HepG2 (cell line): ENCODE results near the gene INTS6. TPM values are rescaled to one million over a fixed set of nuclear protein-coding genes. Genes with fewer than 3 reads are reported as not detected.

Source experiments
- ATAC-seq: fragments of 200-7000 bp; cut with Tn5 transposase; 3 replicates; pipeline ENCODE4 v1.9.1; 2020; ENCODE audit warnings: mild to moderate bottlenecking, moderate library complexity
- BruUV-seq: library from RNA; stranded (reverse); fragments of 400-500 nt; replicated peaks from 2 replicates; lab custom pipeline; 2021; lab: Mats Ljungman, UMichigan
- CTCF ChIA-PET: fragments of 300-600 bp; formaldehyde crosslinking; extraction: SDS; loops from one replicate; lab custom pipeline; 2021; ENCODE audit warnings: low total read pairs, inconsistent platforms, low intra/inter-chr PET ratio; lab: Yijun Ruan, JAX
- POLR2A ChIA-PET: fragments of 350-600 bp; sonication (Branson Sonifier 250); formaldehyde crosslinking; loops from one replicate; lab custom pipeline; 2020; ENCODE audit warnings: antibody characterized with exemption, inconsistent platforms; lab: Yijun Ruan, JAX
- DNase-seq: peaks from one replicate; pipeline ENCODE4 v3.0.0-alpha.2; 2015; ENCODE audit warnings: low spot score
- FAIRE-seq: peaks from 3 replicates; lab custom pipeline; 2011; peaks lifted over from hg19 to GRCh38; lab: Jason Lieb, UNC
- H2AFZ ChIP-seq: one replicate; pipeline ENCODE4 v1.6.1; 2011; ENCODE audit warnings: low read length, inconsistent platforms
- H3K27ac ChIP-seq: fragments of 300-600 bp; 3 replicates; pipeline ENCODE4 v1.8.0; 2011; ENCODE audit warnings: mixed run types, mild to moderate bottlenecking, mixed read lengths, low read length, inconsistent platforms; ENCODE audit not compliant: insufficient read depth; ENCODE audit errors: extremely low read length
- H3K27me3 ChIP-seq, 2 experiments: fragments of 200-600 bp in 1 of 2; 2 replicates in 1 of 2; 3 replicates in 1 of 2; pipeline versions ENCODE4 v1.6.0 to v1.8.0; 2011; ENCODE audit warnings: low read length in 2 of 2, mild to moderate bottlenecking in 2 of 2, moderate library complexity in 2 of 2, inconsistent platforms in 1 of 2; ENCODE audit not compliant: insufficient read depth in 2 of 2, control insufficient read depth in 1 of 2
- H3K36me3 ChIP-seq, 2 experiments: fragments of 200-600 bp in 1 of 2; replicated peaks in 1 of 2; 2 replicates in 1 of 2; 3 replicates in 1 of 2; pipeline versions ENCODE4 v1.5.1 to v1.8.0; 2011; ENCODE audit warnings: low read length in 2 of 2, inconsistent platforms in 1 of 2; ENCODE audit not compliant: insufficient read depth in 2 of 2, control insufficient read depth in 1 of 2
- H3K4me1 ChIP-seq: 2 replicates; pipeline ENCODE4 v1.5.1; 2012; ENCODE audit warnings: low read length, inconsistent platforms; ENCODE audit not compliant: insufficient read depth
- H3K4me2 ChIP-seq: 2 replicates; pipeline ENCODE4 v1.6.0; 2011; ENCODE audit warnings: low read depth, low read length, inconsistent platforms
- H3K4me3 ChIP-seq, 3 experiments: fragments of 200-600 bp in 1 of 3; sonication (generic), shearing (Covaris generic) in 1 of 3; replicated peaks in 1 of 3; 2 replicates each; pipeline ENCODE4 v1.5.1; 2011 to 2016; ENCODE audit warnings: low read length in 3 of 3, inconsistent platforms in 2 of 3, low read depth in 2 of 3, mild to moderate bottlenecking in 2 of 3, control low read depth in 1 of 3, mixed read lengths in 1 of 3; ENCODE audit not compliant: insufficient read depth in 1 of 3
- H3K79me2 ChIP-seq: one replicate; pipeline ENCODE4 v1.6.1; 2011; ENCODE audit warnings: low read length, inconsistent platforms; ENCODE audit not compliant: insufficient read depth
- H3K9ac ChIP-seq: 2 replicates; pipeline ENCODE4 v1.6.0; 2011; ENCODE audit warnings: mild to moderate bottlenecking, low read depth, low read length, inconsistent platforms; ENCODE audit not compliant: insufficient read depth
- H3K9me3 ChIP-seq: 2 replicates; pipeline ENCODE4 v1.5.1; 2012; ENCODE audit warnings: mild to moderate bottlenecking, low read length
- H4K20me1 ChIP-seq: 2 replicates; pipeline ENCODE4 v1.6.0; 2011; ENCODE audit warnings: inconsistent platforms, mild to moderate bottlenecking, low read length, moderate library complexity; ENCODE audit not compliant: insufficient read depth
- FOXK1 ChIP-seq: sonication (generic); formaldehyde crosslinking; IDR thresholded peaks from 2 replicates; pipeline ENCODE4 v1.4.0; 2020; ENCODE audit warnings: low read depth, missing genetic modification reagents, borderline replicate concordance
- FOXP1 ChIP-seq, 2 experiments: fragments of 450-650 bp in 1 of 2; IDR thresholded peaks; 2 replicates each; pipeline ENCODE4 v1.6.1; 2017 to 2018; ENCODE audit warnings: antibody characterized with exemption in 1 of 2
- HNF4A ChIP-seq: sonication (generic); formaldehyde crosslinking; IDR thresholded peaks from 2 replicates; pipeline ENCODE4 v1.4.0; 2020; ENCODE audit warnings: missing genetic modification reagents
- MXD1 ChIP-seq: sonication (generic); formaldehyde crosslinking; IDR thresholded peaks from 2 replicates; pipeline ENCODE4 v1.4.0; 2020; ENCODE audit warnings: mild to moderate bottlenecking, missing genetic modification reagents
- NFKB2 ChIP-seq: sonication (generic); formaldehyde crosslinking; IDR thresholded peaks from 2 replicates; pipeline ENCODE4 v1.4.0; 2020; ENCODE audit warnings: missing genetic modification reagents, borderline replicate concordance
- NR2F6 ChIP-seq, 2 experiments: IDR thresholded peaks; 2 replicates each; pipeline ENCODE4 v1.6.1; 2016; ENCODE audit warnings: antibody characterized with exemption in 1 of 2, mild to moderate bottlenecking in 1 of 2
- SNAI1 ChIP-seq: sonication (generic); formaldehyde crosslinking; IDR thresholded peaks from 2 replicates; pipeline ENCODE4 v1.5.0; 2020; ENCODE audit warnings: mild to moderate bottlenecking, missing genetic modification reagents, borderline replicate concordance
- SNRNP70 ChIP-seq: fragments of 200-400 bp; formaldehyde crosslinking; IDR thresholded peaks from 2 replicates; pipeline ENCODE4 v1.6.1; 2017; ENCODE audit warnings: mild to moderate bottlenecking, low read depth, low read length, moderate library complexity
- XBP1 ChIP-seq: sonication (generic); formaldehyde crosslinking; IDR thresholded peaks from 2 replicates; pipeline ENCODE4 v1.5.0; 2020; ENCODE audit warnings: missing genetic modification reagents
- ZBTB34 ChIP-seq: sonication (generic); formaldehyde crosslinking; IDR thresholded peaks from 2 replicates; pipeline ENCODE4 v1.8.0; 2022; ENCODE audit warnings: mild to moderate bottlenecking, missing genetic modification reagents
- ZBTB7A ChIP-seq: sonication (generic); formaldehyde crosslinking; IDR thresholded peaks from 2 replicates; pipeline ENCODE4 v1.8.0; 2022; ENCODE audit warnings: mild to moderate bottlenecking, missing genetic modification reagents
- ZC3H13 ChIP-seq: sonication (generic); formaldehyde crosslinking; IDR thresholded peaks from 2 replicates; pipeline ENCODE4 v1.8.1; 2023; ENCODE audit warnings: mild to moderate bottlenecking, missing genetic modification reagents, moderate library complexity
- ZNF20 ChIP-seq: sonication (generic); formaldehyde crosslinking; IDR thresholded peaks from 2 replicates; pipeline ENCODE4 v1.4.0; 2020; ENCODE audit warnings: mild to moderate bottlenecking, moderate library complexity, missing genetic modification reagents
- ZNF30 ChIP-seq: sonication (generic); formaldehyde crosslinking; IDR thresholded peaks from 2 replicates; pipeline ENCODE4 v1.5.0; 2020; ENCODE audit warnings: mild to moderate bottlenecking, missing genetic modification reagents
- ZNF337 ChIP-seq: sonication (generic); formaldehyde crosslinking; IDR thresholded peaks from 2 replicates; pipeline ENCODE4 v1.5.1; 2020; ENCODE audit warnings: missing genetic modification reagents, low read depth, mild to moderate bottlenecking, borderline replicate concordance
- ZNF510 ChIP-seq: sonication (generic); formaldehyde crosslinking; IDR thresholded peaks from 2 replicates; pipeline ENCODE4 v1.4.0; 2020; ENCODE audit warnings: low read depth, mild to moderate bottlenecking, missing genetic modification reagents
- ZNF570 ChIP-seq: sonication (generic); formaldehyde crosslinking; IDR thresholded peaks from 2 replicates; pipeline ENCODE4 v1.4.0; 2020; ENCODE audit warnings: mild to moderate bottlenecking, missing genetic modification reagents, borderline replicate concordance
- ZNF703 ChIP-seq: sonication (generic); formaldehyde crosslinking; IDR thresholded peaks from 2 replicates; pipeline ENCODE4 v1.5.1; 2020; ENCODE audit warnings: missing genetic modification reagents, mild to moderate bottlenecking, moderate library complexity, borderline replicate concordance
- ZNF878 ChIP-seq: sonication (generic); formaldehyde crosslinking; IDR thresholded peaks from 2 replicates; pipeline ENCODE4 v1.8.1; 2023; ENCODE audit warnings: mild to moderate bottlenecking, missing genetic modification reagents, moderate library complexity
- ZSCAN30 ChIP-seq: sonication (generic); formaldehyde crosslinking; IDR thresholded peaks from 2 replicates; pipeline ENCODE4 v1.5.0; 2020; ENCODE audit warnings: mild to moderate bottlenecking, missing genetic modification reagents
- in situ Hi-C: cut with HindIII; loops from 2 replicates; pipeline ENCODE4 v1.10.0; 2017; ENCODE audit warnings: low pct_unique_long_range_greater_than_20kb; ENCODE audit not compliant: extremely low pct_ligation_motif_present
- intact Hi-C: fragments of 100-400 bp; cut with micrococcal nuclease; formaldehyde crosslinking; loops from one replicate; pipeline ENCODE4 v1.10.0; 2022; ENCODE audit not compliant: unreplicated experiment
- polyA plus RNA-seq, 8 experiments: library from polyadenylated mRNA; depleted of rRNA in 3 of 8; stranded (reverse) in 7 of 8; unstranded in 1 of 8; fragments of >200 nt; fragmentation: Illumina TruSeq in 4 of 8; extraction: Trizol in 4 of 8; gene quantifications; 2 replicates each; pipeline versions ENCODE4 v1.2.1 to v1.2.3, GENCODE V29; 2011 to 2016; ENCODE audit warnings: low read depth in 4 of 8, missing spikeins in 1 of 8, mixed read lengths in 1 of 8; ENCODE audit not compliant: insufficient read depth in 1 of 8
- total RNA-seq, 5 experiments: library from RNA; depleted of rRNA; stranded (reverse); fragments of >200 nt; fragmentation: Illumina TruSeq; extraction: Trizol; gene quantifications; 2 replicates each; pipeline ENCODE4 v1.2.3, GENCODE V29; 2016; ENCODE audit warnings: low read depth in 1 of 5

INTS6 gene
- total and polyA plus RNA-seq, 2 of the 13 experiments (the other 11 are each of a cell fraction or from before 2014, with no cell fraction given), result 27.9 to 38.4 TPM

- in situ Hi-C loops (no loop called here), intact Hi-C loops (no loop called here)
- no peaks in the 10 kb centered on the region for H3K9me3 ChIP-seq
- no peaks in the 10 kb centered on the region for H3K27me3 ChIP-seq
- ATAC-seq (no peak), FAIRE-seq (no peak), DNase-seq (no peak)
- H4K20me1 ChIP-seq, result peaks cover 62% of the 10 kb centered on the region
- no peak overlapping the region for H3K4me3 ChIP-seq
- H3K36me3 ChIP-seq, result peaks cover 2 to 13% of the 10 kb centered on the region in 2 experiments; a peak in 3 of 5 replicates
- TF ChIP-seq ZBTB34 (CRISPR knock-in tag), result no peak
- TF ChIP-seq SNAI1 (CRISPR knock-in tag), result no peak
- TF ChIP-seq FOXP1 (IDR thresholded peaks at IDR 0.05), result no peak
- TF ChIP-seq FOXP1 (CRISPR knock-in tag; IDR thresholded peaks at IDR 0.05), result no peak
- no peak for TF ChIP-seq HNF4A
- TF ChIP-seq FOXK1, result no peak
- no peak for TF ChIP-seq ZNF878 (CRISPR knock-in tag)
- TF ChIP-seq ZNF570 (CRISPR knock-in tag), result no peak
- TF ChIP-seq ZNF30 (CRISPR knock-in tag), result no peak
- TF ChIP-seq ZC3H13 (CRISPR knock-in tag), result no peak
- TF ChIP-seq ZNF337 (CRISPR knock-in tag), result no peak
- no peak for TF ChIP-seq NFKB2 (CRISPR knock-in tag)
- no peak for TF ChIP-seq NR2F6 (IDR thresholded peaks at IDR 0.05)
- TF ChIP-seq NR2F6 (CRISPR knock-in tag; IDR thresholded peaks at IDR 0.05), result no peak
- TF ChIP-seq ZNF20 (CRISPR knock-in tag), result no peak
- TF ChIP-seq ZSCAN30 (CRISPR knock-in tag), result no peak
- no peak for TF ChIP-seq ZBTB7A (CRISPR knock-in tag)
- TF ChIP-seq MXD1 (CRISPR knock-in tag), result no peak
- TF ChIP-seq ZNF510 (CRISPR knock-in tag), result no peak
- TF ChIP-seq SNRNP70, result no peak
- no peak for TF ChIP-seq ZNF703 (CRISPR knock-in tag)
- no peak for TF ChIP-seq XBP1
- peaks cover 51% of the 10 kb centered on the region for H3K4me1 ChIP-seq
- ChIA-PET CTCF (no interaction called here), POLR2A (interaction anchor here (1.2 kb wide), 1 partner anchor 29 kb away, joined by 4 read pairs; the partner anchor contains the start of gene INTS6)
- no peak overlapping the region for H3K27ac ChIP-seq
- H3K9ac ChIP-seq, result no peak overlapping the region
- BruUV-seq, result no TSS peak
- H3K79me2 ChIP-seq, result peaks cover 93% of the 10 kb centered on the region
- no peak overlapping the region for H3K4me2 ChIP-seq
- no peak overlapping the region for H2AFZ ChIP-seq
These were observed 29.1 kb downstream of the INTS6 start for GRCh38 chr13:51423766-51424165.
